Progenitor cell of endocrine pancreas (in vitro differentiated cells): ENCODE data around the gene HS3ST6. TPM values are rescaled to one million over a fixed set of nuclear protein-coding genes. Genes with fewer than 3 reads are reported as not detected.
A peak's percentile ranks its signal among the peaks of the same experiment; 100 is the strongest.
"Not testable (repeated sequence)": the region's sequence is repeated elsewhere in the genome, so short reads cannot be mapped to it uniquely, and the experiment has no call there.

Experiments used
- DNase-seq: peaks from one replicate; pipeline ENCODE4 v3.0.0; 2021; ENCODE audit warnings: low spot score; ENCODE audit not compliant: unreplicated experiment
- H3K27ac Mint-ChIP-seq: 2 replicates; pipeline ENCODE4 v1.8.0; 2021; ENCODE audit warnings: mild to moderate bottlenecking, moderate library complexity, mixed read lengths
- H3K27me3 Mint-ChIP-seq: 2 replicates; pipeline ENCODE4 v1.8.0; 2021; ENCODE audit warnings: mixed read lengths
- H3K36me3 Mint-ChIP-seq: 2 replicates; pipeline ENCODE4 v1.8.0; 2022; ENCODE audit warnings: mixed read lengths; ENCODE audit not compliant: insufficient read depth
- H3K4me1 Mint-ChIP-seq: 2 replicates; pipeline ENCODE4 v1.8.0; 2021; ENCODE audit warnings: low read depth, mixed read lengths
- H3K4me3 Mint-ChIP-seq: 2 replicates; pipeline ENCODE4 v1.8.0; 2021; ENCODE audit warnings: low read depth, mild to moderate bottlenecking, moderate library complexity, mixed read lengths
- H3K9me3 Mint-ChIP-seq: 2 replicates; pipeline ENCODE4 v1.8.0; 2021; ENCODE audit warnings: low read depth, mixed read lengths
- total RNA-seq: library from RNA; stranded (reverse); gene quantifications from 2 replicates; pipeline ENCODE4 v1.2.1, GENCODE V29; 2021
- TF ChIP-seq, protein P1 (sequence below): fragments of 200-600 bp; sonication (generic); IDR thresholded peaks from one replicate; pipeline ENCODE4 v1.5.0; 2021; ENCODE audit warnings: antibody characterized with exemption, mild to moderate bottlenecking; ENCODE audit not compliant: unreplicated experiment

HS3ST6 gene
- total RNA-seq, 1 donor from 2014 or later: 0.46 TPM

DNA sequence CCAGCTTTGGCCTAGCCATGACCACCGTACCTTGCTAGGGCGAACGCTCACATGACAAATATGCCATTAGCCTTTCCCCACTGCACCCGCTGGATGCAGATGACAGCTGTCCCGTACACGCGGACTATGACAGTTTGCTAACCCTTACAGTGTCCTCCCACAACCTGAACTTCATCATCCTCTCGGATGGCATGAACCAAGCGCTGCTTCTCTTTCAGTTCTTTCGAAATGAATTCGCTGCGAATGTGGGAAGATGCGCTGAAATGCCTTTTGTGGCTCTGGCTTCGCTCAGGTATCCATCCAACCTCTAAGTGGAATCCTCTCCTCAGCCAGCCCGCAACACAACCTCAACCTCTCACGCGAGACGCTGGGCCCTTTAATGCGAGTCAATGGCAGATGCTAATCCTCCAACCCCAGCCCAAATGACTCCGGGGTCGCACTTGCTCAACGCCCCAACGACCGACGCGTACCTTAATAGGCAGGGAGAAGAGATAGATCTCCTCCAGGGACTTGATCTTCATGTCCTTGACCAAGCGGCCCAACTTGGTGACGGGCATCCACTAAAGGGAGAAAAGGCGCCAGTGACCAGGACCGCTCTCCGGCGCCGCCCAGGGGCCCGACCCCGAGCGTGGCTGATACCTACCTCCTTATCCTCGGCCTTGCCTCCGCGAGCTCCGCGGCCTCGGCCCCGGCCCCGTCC is 45.7 kb upstream of the HS3ST6 start:
- TF ChIP-seq, protein P1, sequence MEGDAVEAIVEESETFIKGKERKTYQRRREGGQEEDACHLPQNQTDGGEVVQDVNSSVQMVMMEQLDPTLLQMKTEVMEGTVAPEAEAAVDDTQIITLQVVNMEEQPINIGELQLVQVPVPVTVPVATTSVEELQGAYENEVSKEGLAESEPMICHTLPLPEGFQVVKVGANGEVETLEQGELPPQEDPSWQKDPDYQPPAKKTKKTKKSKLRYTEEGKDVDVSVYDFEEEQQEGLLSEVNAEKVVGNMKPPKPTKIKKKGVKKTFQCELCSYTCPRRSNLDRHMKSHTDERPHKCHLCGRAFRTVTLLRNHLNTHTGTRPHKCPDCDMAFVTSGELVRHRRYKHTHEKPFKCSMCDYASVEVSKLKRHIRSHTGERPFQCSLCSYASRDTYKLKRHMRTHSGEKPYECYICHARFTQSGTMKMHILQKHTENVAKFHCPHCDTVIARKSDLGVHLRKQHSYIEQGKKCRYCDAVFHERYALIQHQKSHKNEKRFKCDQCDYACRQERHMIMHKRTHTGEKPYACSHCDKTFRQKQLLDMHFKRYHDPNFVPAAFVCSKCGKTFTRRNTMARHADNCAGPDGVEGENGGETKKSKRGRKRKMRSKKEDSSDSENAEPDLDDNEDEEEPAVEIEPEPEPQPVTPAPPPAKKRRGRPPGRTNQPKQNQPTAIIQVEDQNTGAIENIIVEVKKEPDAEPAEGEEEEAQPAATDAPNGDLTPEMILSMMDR: peak; percentile 22
- Mint-ChIP-seq H3K36me3 (peaks cover 16% of the 10 kb centered on the region), H3K4me1 (peaks cover 30% of the 10 kb centered on the region), H3K27ac (peak overlapping the region; percentile 77), H3K9me3 (no peaks in the 10 kb centered on the region), H3K4me3 (peak overlapping the region; percentile 88), H3K27me3 (no peaks in the 10 kb centered on the region)
- no peak for DNase-seq

DNA sequence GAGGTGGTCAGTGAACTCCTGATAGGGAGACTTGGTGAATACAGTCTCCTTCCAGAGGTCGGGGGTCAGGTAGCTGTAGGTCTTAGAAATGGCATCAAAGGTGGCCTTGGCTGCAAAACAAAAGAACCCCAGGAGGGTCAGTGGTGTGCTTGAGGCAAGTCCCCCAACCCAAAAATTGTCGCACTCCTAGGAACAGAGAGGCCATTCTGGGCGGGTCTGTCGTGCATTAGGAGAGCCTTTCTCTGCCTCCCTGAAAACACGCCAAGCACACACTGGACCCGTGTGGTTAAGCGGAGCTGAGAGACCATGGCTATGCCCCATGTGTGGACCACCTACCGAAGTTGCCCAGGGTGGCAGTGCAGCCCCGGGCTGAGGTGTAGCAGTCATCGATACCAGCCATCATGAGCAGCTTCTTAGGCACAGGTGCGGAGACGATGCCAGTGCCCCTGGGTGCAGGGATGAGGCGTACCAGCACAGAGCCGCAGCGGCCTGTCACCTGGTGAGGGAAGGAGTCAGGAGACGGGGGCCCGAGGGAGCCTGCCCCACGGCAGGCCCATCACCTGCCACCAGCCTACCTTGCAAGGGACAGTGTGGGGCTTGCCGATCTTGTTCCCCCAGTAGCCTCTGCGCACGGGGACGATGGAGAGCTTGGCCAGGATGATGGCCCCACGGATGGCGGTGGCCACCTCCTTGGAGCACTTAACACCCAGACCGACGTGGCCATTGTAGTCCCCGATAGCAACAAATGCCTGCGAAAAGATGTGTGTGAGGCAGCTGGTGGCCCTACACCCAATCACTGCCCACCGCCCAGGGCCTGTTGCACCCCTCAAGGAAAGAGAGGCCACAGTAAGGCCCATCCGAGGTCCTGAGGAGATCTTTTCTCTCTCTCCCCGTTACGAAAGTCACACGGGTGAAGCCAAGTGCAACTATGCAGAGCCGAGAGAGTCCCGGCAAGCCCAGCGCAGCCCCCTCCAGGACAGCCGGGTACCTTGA is 44.2 kb upstream of the HS3ST6 start:
- DNase-seq, H3K27me3 Mint-ChIP-seq, H3K9me3 Mint-ChIP-seq: not testable (repeated sequence)
- H3K4me1 Mint-ChIP-seq: peaks cover 30% of the 10 kb centered on the region
- peak overlapping the region; percentile 88 for H3K4me3 Mint-ChIP-seq
- H3K27ac Mint-ChIP-seq: peak overlapping the region; percentile 86
- H3K36me3 Mint-ChIP-seq: peaks cover 16% of the 10 kb centered on the region

GRCh38 chr16:1961651-1962067 is 43.4 kb upstream of the HS3ST6 start:
- Mint-ChIP-seq H3K4me3 (peak overlapping the region; percentile 14), H3K27ac (no peak overlapping the region), H3K36me3 (peaks cover 16% of the 10 kb centered on the region), H3K9me3 (no peaks in the 10 kb centered on the region), H3K27me3 (peaks cover 3% of the 10 kb centered on the region), H3K4me1 (peaks cover 30% of the 10 kb centered on the region)
- TF ChIP-seq, protein P1: no peak
- no peak for DNase-seq

DNA sequence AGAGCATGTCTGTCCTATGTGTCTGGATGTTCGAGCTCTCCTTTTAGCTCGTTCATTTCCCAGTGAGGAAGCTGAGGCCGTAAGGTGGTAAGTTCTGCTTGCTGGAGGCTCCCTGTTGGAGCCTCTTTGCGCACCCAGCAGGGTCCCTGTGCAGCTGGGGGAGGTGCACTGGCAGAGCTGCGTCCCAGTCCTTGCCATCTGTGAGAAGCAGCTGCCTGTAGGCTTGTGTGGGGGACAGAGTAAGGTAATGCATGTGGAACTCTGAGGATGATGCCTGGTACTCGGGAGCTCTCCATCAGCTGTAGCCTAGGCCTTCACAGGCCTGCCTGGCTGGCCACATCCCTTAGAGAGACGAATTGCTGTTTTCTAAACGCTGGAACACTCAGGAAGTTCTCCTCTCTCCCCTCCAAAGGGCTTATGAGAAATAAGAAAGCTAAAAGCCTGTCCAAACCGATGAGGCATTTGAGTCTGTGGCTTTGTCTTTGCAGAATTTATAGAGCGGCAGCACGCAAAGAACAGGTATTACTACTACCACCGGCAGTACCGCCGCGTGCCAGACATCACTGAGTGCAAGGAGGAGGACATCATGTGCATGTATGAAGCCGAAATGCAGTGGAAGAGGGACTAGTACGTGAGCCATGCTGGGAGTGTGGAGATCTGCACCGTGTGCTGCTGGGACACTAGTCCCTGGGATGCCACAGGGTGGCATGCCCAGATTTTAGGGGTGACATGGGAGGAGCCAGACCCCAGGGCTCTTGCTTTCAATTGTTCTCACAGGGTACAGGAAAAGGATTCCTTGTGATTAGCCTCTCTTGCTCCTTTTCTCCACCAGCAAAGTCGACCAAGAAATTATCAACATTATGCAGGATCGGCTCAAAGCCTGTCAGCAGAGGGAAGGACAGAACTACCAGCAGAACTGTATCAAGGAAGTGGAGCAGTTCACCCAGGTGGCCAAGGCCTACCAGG is 42.7 kb upstream of the HS3ST6 start:
- Mint-ChIP-seq H3K9me3 (no peaks in the 10 kb centered on the region), H3K4me1 (peaks cover 30% of the 10 kb centered on the region), H3K36me3 (peaks cover 16% of the 10 kb centered on the region), H3K4me3 (peak overlapping the region; percentile 88), H3K27me3 (peaks cover 3% of the 10 kb centered on the region), H3K27ac (peak overlapping the region; percentile 59)
- no peak for DNase-seq
- TF ChIP-seq, protein P1: no peak

DNA sequence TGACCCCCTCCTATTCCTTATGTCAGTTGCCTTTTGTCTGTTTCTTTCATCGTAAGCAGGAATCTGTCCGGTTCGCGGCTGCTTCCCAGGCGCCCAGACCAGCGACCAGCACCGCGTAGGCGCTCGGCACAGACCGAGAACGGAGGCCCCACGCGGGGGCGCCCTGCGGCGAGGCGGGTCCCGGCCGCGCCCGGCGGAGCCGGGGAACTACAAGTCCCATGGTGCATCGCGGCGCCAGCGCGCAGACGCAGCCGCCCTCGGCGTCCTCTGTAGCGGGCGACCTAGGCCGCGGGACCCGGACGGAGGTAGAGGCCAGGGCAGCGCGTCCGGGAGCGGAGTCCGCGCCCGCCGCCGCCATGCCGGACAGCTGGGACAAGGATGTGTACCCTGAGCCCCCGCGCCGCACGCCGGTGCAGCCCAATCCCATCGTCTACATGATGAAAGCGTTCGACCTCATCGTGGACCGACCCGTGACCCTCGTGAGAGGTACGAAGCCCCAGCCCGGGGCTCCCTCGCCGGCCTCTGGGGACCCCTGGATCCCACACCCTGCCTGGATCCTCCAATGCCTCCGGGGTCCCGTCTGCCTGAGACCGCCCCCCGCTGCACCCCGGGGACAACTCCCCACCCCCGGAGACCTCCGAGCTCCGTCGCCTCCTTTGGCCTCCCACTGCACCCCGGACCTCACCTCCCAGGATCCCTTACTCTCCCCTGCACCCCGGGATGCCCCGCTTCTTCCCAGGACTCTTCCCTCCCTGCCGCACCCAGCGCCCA is 41.2 kb upstream of the HS3ST6 start, which contains the start of gene NDUFB10:
NDUFB10 (plus strand) TSS at position 270 of the 771 bp plus-strand sequence; CDS start at position 357, 87 bp downstream.
- H3K27me3 Mint-ChIP-seq: peaks cover 3% of the 10 kb centered on the region
- H3K9me3 Mint-ChIP-seq: no peaks in the 10 kb centered on the region
- H3K36me3 Mint-ChIP-seq: peaks cover 16% of the 10 kb centered on the region
- TF ChIP-seq, protein P1: peak; percentile 75
- peak within 1 kb of the TSS; percentile 88 for H3K4me3 Mint-ChIP-seq
- DNase-seq: peak; percentile 92
- peaks cover 25% of the 10 kb centered on the region for H3K4me1 Mint-ChIP-seq
- peak within 1 kb of the TSS; percentile 90 for H3K27ac Mint-ChIP-seq
